Stomach (tissue), 9 donors: ENCODE measurements around the gene UTS2B. TPM values are rescaled to one million over a fixed set of nuclear protein-coding genes. Genes with fewer than 3 reads are reported as not detected.
A peak's percentile ranks its signal among the peaks of the same experiment; 100 is the strongest.

Experiments
- DNase-seq, 2 donors: peaks; one replicate each; pipeline versions ENCODE4 v3.0.0 to v3.0.0-alpha.2; 2013 to 2019
- H3K27ac ChIP-seq, 5 donors: fragments of 200-600 bp in 4 of 5; sonication (generic) in 4 of 5; one replicate each; pipeline ENCODE4 v1.5.1; 2013 to 2019; ENCODE audit warnings: mild to moderate bottlenecking in 1 of 5, moderate library complexity in 1 of 5
- H3K27me3 ChIP-seq, 3 donors: fragments of 200-600 bp; sonication (generic); one replicate each; pipeline ENCODE4 v1.5.1; 2017 to 2019; ENCODE audit warnings: mixed run types in 1 of 3
- H3K36me3 ChIP-seq, 4 donors: fragments of 200-600 bp; sonication (generic); 1 replicate in 3 of 4; 2 replicates in 1 of 4; pipeline ENCODE4 v1.5.1; 2016 to 2019
- H3K4me1 ChIP-seq, 4 donors: fragments of 200-600 bp; sonication (generic); one replicate each; pipeline ENCODE4 v1.5.1; 2016 to 2019
- H3K4me3 ChIP-seq, 4 donors: fragments of 200-600 bp; sonication (generic) in 3 of 4; one replicate each; pipeline ENCODE4 v1.5.1; 2016 to 2019; ENCODE audit warnings: mild to moderate bottlenecking in 1 of 4
- H3K9me3 ChIP-seq, 4 donors: fragments of 200-600 bp; sonication (generic); one replicate each; pipeline ENCODE4 v1.5.1; 2016 to 2019
- EP300 ChIP-seq: sonication (generic); formaldehyde crosslinking; IDR thresholded peaks from one replicate; pipeline ENCODE4 v1.6.1; 2017; ENCODE audit warnings: antibody characterized with exemption
- POLR2A ChIP-seq, 4 donors: fragments of 450-650 bp; IDR thresholded peaks; one replicate each; pipeline ENCODE4 v1.6.1; 2016; ENCODE audit warnings: antibody characterized with exemption in 4 of 4, control low read depth in 2 of 4, mild to moderate bottlenecking in 1 of 4, moderate library complexity in 1 of 4
- POLR2AphosphoS5 ChIP-seq, 3 donors: sonication (generic); formaldehyde crosslinking; IDR thresholded peaks; one replicate each; pipeline ENCODE4 v1.6.1; 2016; ENCODE audit warnings: antibody characterized with exemption in 3 of 3
- WGBS, 5 donors: extraction: QIAGEN DNeasy Blood & Tissue Kit in 3 of 5; methylation state at CpG; one replicate each; pipeline versions ENCODE4 v1.1.5 to v1.1.7; 2013 to 2018; 5-methylcytosine and 5-hydroxymethylcytosine counted together
- intact Hi-C: fragments of 100-400 bp; cut with DNase I; formaldehyde crosslinking; loops from one replicate; pipeline ENCODE4 v1.15.1; 2023; ENCODE audit warnings: low total_unique reads
- polyA plus RNA-seq, 3 donors: library from polyadenylated mRNA; stranded (reverse); fragments of 200-250 nt; gene quantifications; one replicate each; pipeline ENCODE4 v1.2.3, GENCODE V29; 2013
- total RNA-seq, 5 donors: library from RNA; depleted of rRNA; stranded (reverse); fragments of >200 nt; gene quantifications; one replicate each; pipeline versions ENCODE4 v1.1.0 to v1.2.3, GENCODE V29; 2014 to 2016
- TF ChIP-seq, protein P1 (sequence below), 7 experiments: fragments of 450-650 bp in 4 of 7; fragments of 200-600 bp in 3 of 7; sonication (generic) in 3 of 7; IDR thresholded peaks; one replicate each; pipeline ENCODE4 v1.5.1; 2016 to 2019; ENCODE audit warnings: antibody characterized with exemption in 7 of 7, control low read depth in 2 of 7, mild to moderate bottlenecking in 1 of 7
- donor health status: healthy with polysubstance abuse.
- donor health status: Bipolar disorder and iron deficiency.
- donor health status: healthy.

Gene UTS2B
- total and polyA plus RNA-seq, 8 donors, result 0.20 to 0.46 TPM; not detected in 6

DNA sequence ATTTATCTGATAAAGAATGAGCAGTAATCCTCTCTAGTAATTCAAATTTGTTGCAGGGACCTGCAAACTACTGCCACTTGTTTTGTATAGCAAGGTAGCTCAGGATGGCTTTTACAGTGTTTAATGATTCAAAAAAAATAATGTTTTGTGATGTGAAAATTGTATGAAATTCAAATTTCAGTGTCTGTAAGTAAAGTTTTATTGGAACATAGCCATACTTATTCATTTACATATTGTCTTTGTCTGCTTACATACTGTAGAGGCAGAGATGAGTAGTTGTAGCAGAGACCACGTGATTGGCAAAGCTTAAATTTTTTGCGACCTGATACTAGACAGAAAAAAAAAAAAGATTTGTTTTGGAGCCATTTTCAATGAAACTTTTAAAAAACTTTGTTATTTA lies 6.5 kb upstream of the UTS2B start:
- intact Hi-C loops, result no loop called here
- no peaks in the 10 kb centered on the region for H3K27me3 ChIP-seq
- H3K4me1 ChIP-seq, result peaks cover 6 to 90% (median 51%) of the 10 kb centered on the region in 4 donors
- 81 to 86% (median 82%) methylated on average over 2 of the region's 2 CpGs for WGBS, 5 donors
- H3K4me3 ChIP-seq, result no peak overlapping the region
- DNase-seq, result no peak
- H3K27ac ChIP-seq, result no peak overlapping the region
- no peaks in the 10 kb centered on the region for H3K9me3 ChIP-seq
- no peak for TF ChIP-seq POLR2A (IDR thresholded peaks at IDR 0.05)
- TF ChIP-seq EP300, result no peak
- TF ChIP-seq, protein P1, sequence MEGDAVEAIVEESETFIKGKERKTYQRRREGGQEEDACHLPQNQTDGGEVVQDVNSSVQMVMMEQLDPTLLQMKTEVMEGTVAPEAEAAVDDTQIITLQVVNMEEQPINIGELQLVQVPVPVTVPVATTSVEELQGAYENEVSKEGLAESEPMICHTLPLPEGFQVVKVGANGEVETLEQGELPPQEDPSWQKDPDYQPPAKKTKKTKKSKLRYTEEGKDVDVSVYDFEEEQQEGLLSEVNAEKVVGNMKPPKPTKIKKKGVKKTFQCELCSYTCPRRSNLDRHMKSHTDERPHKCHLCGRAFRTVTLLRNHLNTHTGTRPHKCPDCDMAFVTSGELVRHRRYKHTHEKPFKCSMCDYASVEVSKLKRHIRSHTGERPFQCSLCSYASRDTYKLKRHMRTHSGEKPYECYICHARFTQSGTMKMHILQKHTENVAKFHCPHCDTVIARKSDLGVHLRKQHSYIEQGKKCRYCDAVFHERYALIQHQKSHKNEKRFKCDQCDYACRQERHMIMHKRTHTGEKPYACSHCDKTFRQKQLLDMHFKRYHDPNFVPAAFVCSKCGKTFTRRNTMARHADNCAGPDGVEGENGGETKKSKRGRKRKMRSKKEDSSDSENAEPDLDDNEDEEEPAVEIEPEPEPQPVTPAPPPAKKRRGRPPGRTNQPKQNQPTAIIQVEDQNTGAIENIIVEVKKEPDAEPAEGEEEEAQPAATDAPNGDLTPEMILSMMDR (IDR thresholded peaks at IDR 0.05), result no peak
- TF ChIP-seq POLR2AphosphoS5 (IDR thresholded peaks at IDR 0.05), result no peak
- no peaks in the 10 kb centered on the region for H3K36me3 ChIP-seq

DNA sequence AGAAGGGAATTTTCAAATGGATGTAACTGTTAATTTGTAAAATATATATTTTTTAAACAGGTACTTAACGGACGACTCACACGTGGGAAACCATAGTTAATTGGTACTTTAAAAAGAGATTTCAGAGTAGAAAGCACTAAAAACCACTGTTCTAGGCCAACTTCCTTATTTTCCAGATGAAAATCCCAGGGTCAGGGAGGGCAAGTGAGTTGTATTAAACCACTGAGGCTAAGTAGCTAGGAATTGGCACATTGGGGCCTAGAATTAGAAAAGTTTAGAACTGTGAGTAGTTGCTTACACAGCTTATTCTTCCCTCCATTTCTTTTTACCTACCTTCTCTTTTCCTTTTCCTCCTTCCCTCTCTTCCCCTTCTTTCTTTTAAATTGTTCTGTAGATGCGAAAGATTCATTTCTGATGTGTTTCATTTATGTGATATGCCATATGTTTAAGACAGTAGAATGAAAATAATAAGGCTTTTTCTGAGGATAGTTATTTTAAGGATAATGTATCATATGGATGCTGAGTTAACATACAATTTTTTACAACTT lies 4.1 kb upstream of the UTS2B start:
- H3K36me3 ChIP-seq, result no peaks in the 10 kb centered on the region
- TF ChIP-seq POLR2AphosphoS5 (IDR thresholded peaks at IDR 0.05), result no peak
- peaks cover 15 to 86% (median 53%) of the 10 kb centered on the region in 4 donors for H3K4me1 ChIP-seq
- no peaks in the 10 kb centered on the region for H3K27me3 ChIP-seq
- WGBS, 5 donors, result 86 to 94% (median 87%) methylated on average over 4 of the region's 4 CpGs
- H3K27ac ChIP-seq, result no peak overlapping the region
- H3K4me3 ChIP-seq, result no peak overlapping the region
- DNase-seq, result no peak
- intact Hi-C loops, result no loop called here
- no peaks in the 10 kb centered on the region for H3K9me3 ChIP-seq

GRCh38 chr3:191333298-191333880 lies 3.1 kb upstream of the UTS2B start:
- H3K4me3 ChIP-seq, result no peak overlapping the region
- intact Hi-C loops, result no loop called here
- TF ChIP-seq, protein P1 (IDR thresholded peaks at IDR 0.05), result no peak
- TF ChIP-seq POLR2AphosphoS5 (IDR thresholded peaks at IDR 0.05) (no peak), EP300 (no peak), POLR2A (IDR thresholded peaks at IDR 0.05) (no peak)
- H3K4me1 ChIP-seq, result peaks cover 18 to 84% (median 50%) of the 10 kb centered on the region in 4 donors
- 89 to 97% (median 92%) methylated on average over 3 of the region's 3 CpGs for WGBS, 5 donors
- H3K36me3 ChIP-seq, result no peaks in the 10 kb centered on the region
- H3K9me3 ChIP-seq, result no peaks in the 10 kb centered on the region
- no peak for DNase-seq
- no peaks in the 10 kb centered on the region for H3K27me3 ChIP-seq
- H3K27ac ChIP-seq, result no peak overlapping the region

- no peak for DNase-seq
- Histone ChIP-seq H3K4me3 (peak overlapping the region; percentile 62 to 96 (median 87)), H3K9me3 (no peaks in the 10 kb centered on the region), H3K27ac (peak overlapping the region in 4 of 5 donors; percentile 92 to 97 (median 94)), H3K4me1 (peaks cover 18 to 68% (median 41%) of the 10 kb centered on the region in 4 donors), H3K27me3 (no peaks in the 10 kb centered on the region), H3K36me3 (no peaks in the 10 kb centered on the region)
- 71 to 79% (median 74%) methylated on average over 3 of the region's 3 CpGs for WGBS, 5 donors
- intact Hi-C loops, result no loop called here
- TF ChIP-seq, protein P1 (IDR thresholded peaks at IDR 0.05), result no peak
- TF ChIP-seq EP300 (no peak), POLR2AphosphoS5 (IDR thresholded peaks at IDR 0.05) (no peak), POLR2A (IDR thresholded peaks at IDR 0.05) (no peak)
These were observed 1.1 kb upstream of the UTS2B start for GRCh38 chr3:191331388-191331787.

GRCh38 chr3:191330530-191331048 lies 263 bp upstream of the UTS2B start:
- intact Hi-C loops, result no loop called here
- 18 to 25% (median 23%) methylated on average over 11 of the region's 11 CpGs for WGBS, 5 donors
- H3K27ac ChIP-seq, result peak overlapping the region; percentile 92 to 97 (median 93)
- DNase-seq, result peak in 1 of 2 donors; percentile 41
- peaks cover 18 to 60% (median 40%) of the 10 kb centered on the region in 4 donors for H3K4me1 ChIP-seq
- TF ChIP-seq POLR2AphosphoS5 (IDR thresholded peaks at IDR 0.05) (peak in 1 of 3 donors; percentile 26), EP300 (no peak)
- TF ChIP-seq, protein P1 (IDR thresholded peaks at IDR 0.05), result no peak
- H3K9me3 ChIP-seq, result no peaks in the 10 kb centered on the region
- no peaks in the 10 kb centered on the region for H3K27me3 ChIP-seq
- no peaks in the 10 kb centered on the region for H3K36me3 ChIP-seq
- peak overlapping the region; percentile 62 to 96 (median 87) for H3K4me3 ChIP-seq
